GM19455 (cell line): ENCODE data around the gene PTPRJ.

Experiments used
- ATAC-seq: cut with Tn5 transposase; IDR thresholded peaks from one replicate; pipeline ENCODE4 v1.9.1; 2021; ENCODE audit not compliant: unreplicated experiment

The PTPRJ gene

GRCh38 chr11:48058788-48059187, 78.4 kb downstream of the PTPRJ start:
- ATAC-seq = no peak

- ATAC-seq = no peak
Measured at GRCh38 chr11:48062649-48063048, 82.3 kb downstream of the PTPRJ start.

GRCh38 chr11:48063424-48063978, 83.1 kb downstream of the PTPRJ start:
- ATAC-seq = no peak

DNA sequence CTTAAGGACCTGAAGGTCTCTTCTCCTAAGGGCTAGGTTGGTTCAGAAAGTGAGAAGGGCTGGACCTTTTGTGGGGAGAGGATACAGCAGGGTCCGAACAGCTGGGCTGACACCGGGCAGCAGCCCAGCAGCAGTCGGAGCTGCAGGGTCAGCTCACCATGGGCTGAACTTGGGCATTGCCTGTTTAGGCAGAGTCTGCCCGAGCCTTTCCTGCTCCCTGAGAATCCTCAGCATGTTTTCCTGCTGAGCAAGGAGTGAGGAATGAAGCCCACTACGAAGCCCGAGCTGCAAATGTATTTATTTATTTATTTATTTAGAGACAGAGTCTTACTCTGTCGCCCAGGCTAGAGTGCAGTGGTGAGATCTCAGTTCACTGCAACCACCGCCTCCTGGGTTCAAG, 83.9 kb downstream of the PTPRJ start:
- no peak for ATAC-seq

- ATAC-seq = no peak
Measured at GRCh38 chr11:48066881-48067800, 86.8 kb downstream of the PTPRJ start.

DNA sequence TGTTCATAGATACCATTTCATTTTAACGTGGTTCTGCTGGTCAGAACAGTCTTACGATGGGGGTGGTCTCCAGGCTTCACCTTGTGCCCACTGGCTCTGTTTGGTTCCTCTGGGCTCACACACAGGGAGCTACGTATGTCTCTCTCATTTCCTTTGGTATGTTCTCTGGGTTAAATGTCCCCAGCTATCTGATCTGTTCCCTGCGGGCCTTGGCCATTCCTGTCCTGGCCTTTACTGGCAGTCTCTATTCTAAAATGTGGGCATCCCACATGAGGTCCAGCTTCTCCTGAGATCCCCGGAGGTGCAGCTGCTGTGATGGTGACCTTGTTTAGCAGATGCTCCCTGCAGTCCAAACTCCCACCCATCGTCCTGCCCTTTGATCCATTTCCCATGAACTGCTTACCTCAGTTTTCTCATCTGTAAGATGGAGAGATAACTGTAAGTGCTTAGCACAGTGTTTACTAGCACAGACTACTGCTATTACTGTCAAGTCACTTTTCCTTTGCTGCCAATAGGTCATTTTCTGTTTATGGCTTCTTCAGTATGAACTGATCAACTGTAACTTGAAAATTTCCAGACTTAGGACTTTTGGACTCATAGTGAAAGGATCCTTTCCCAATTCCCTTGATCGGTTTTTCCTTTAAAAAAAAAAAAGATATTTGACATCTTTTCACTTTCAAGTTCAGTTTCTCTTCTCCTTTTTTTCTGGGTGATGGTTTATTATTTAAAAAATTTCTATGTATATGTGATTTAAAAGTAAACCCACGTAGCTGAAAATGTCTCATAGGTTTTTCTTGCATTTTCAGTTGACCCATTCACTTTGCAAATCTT, 92.9 kb downstream of the PTPRJ start:
- no peak for ATAC-seq

GRCh38 chr11:48074425-48075181, 94.2 kb downstream of the PTPRJ start:
- no peak for ATAC-seq

DNA sequence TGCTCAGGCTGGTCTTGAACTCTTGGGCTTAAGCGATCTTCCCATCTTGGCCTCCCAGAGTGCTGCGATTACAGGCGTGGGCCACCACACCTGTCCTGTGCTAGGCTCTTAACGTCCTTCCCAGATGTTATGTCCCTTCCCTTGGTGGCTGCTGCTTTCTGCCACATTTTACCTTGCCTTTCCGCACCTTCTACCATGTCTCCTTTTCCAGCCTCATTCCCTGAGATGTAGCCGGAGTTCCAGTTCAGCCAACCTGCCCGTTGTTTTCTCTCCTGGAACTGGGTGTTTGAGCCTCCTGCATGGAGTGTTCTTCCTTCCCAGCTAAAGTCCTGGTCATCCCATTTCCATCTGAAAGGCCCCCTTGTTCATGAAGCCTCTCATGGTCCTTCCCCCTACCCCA, 95.3 kb downstream of the PTPRJ start:
- ATAC-seq = no peak

- ATAC-seq = no peak
Measured at GRCh38 chr11:48077251-48077650, 96.9 kb downstream of the PTPRJ start.

DNA sequence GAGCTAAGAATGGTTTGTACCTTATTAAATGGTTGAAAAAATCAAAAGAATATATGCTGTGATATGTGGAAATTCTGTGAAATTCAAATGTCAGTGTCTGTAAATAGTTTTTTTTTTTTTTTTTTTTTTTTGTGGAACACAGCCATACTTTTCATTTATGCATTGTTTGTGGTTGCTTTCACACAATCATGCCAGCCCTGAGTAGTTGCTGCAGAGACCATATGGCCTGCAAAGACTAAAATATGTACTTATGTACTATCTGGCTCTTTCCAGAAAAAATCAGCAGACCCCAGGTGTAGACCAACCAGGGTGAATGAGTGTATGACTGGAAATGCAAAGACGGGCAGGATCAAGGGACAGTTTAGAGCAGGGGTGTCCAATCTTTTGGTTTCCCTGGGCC, 98.3 kb downstream of the PTPRJ start:
- no peak for ATAC-seq

- ATAC-seq = no peak
Measured at GRCh38 chr11:48079596-48079995, 99.2 kb downstream of the PTPRJ start.

GRCh38 chr11:48080301-48080861, 100.0 kb downstream of the PTPRJ start:
- ATAC-seq = no peak

DNA sequence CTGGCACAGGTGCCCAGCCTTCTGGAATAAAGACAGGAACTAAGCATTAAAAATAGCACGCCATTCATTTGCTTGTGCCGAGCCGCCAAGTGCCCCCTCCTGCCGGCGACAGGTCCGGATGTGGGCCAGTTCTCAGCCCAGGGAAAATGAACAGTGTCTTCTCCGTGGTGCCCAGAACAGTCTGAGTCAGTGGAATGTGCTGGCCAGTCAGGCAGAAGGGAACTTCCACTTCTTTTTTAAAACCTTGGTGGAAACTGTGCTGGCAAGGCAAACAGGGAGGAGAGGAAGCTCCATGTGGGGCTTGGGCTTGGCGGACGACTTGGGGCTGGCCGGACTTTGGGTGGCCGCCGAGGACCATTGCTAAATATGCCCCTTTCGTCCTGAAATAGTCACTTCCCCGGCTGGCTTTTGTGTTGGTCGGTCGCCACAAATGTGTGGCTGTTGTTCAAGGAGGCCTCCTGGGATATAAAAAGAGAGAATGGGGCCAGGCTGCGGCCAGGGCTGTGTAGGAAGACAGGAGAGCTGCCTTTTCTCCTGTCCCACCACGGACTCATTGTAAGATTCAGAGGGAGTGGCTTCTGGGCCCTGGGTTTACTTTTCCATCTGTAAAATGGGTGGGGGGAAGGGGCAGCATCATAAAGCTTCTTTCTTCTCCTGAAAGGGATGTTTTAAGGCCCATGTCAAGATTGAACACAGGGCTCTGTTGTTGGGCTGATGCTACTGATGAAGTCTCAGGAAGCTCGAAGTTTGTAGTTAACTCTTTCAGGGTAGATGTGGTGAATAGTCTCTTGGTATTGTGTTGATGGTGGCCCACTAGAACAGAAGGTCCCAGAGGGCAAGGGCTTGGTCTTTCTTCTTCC, 101.0 kb downstream of the PTPRJ start:
- ATAC-seq = no peak

- ATAC-seq = no peak
Measured at GRCh38 chr11:48082771-48083170, 102.4 kb downstream of the PTPRJ start.

DNA sequence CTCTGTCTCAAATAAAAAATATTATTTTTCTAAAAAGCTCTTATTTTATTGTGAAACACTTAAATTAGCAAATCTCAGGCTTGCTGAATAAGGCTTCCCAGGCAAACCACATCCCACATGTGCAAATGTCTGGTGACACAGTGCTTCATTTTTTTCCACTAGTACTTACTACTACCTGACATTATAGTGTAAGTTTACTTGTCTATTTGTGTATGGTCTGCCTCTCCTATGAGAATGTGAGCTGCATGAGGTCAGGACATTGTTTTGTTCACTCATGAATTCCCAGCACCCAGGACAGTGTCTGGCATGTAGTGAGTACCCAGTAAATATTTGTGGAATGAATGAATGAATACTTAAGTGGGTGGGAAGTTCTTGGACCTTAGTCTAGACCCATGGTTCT, 103.1 kb downstream of the PTPRJ start:
- no peak for ATAC-seq

- no peak for ATAC-seq
Measured at GRCh38 chr11:48085688-48086087, 105.3 kb downstream of the PTPRJ start.

DNA sequence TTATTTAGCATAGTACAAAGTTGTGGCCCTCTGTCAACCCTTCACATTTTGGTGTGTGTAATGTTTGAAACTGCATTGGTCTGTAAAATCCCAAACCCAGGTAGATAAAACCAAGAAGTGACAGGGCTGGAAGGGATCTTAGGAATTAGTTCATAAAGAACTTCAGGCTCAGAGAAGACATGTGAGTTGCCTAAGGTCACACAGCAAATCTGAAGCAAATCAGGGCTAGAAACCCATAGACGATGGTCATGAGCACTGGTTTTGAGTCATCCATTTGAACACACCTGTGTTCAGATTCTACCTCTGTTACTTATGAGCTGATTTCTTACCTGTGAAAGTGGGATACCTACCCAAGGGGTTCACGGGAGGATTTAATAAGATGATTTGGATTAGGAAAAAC, 107.1 kb downstream of the PTPRJ start:
- no peak for ATAC-seq

DNA sequence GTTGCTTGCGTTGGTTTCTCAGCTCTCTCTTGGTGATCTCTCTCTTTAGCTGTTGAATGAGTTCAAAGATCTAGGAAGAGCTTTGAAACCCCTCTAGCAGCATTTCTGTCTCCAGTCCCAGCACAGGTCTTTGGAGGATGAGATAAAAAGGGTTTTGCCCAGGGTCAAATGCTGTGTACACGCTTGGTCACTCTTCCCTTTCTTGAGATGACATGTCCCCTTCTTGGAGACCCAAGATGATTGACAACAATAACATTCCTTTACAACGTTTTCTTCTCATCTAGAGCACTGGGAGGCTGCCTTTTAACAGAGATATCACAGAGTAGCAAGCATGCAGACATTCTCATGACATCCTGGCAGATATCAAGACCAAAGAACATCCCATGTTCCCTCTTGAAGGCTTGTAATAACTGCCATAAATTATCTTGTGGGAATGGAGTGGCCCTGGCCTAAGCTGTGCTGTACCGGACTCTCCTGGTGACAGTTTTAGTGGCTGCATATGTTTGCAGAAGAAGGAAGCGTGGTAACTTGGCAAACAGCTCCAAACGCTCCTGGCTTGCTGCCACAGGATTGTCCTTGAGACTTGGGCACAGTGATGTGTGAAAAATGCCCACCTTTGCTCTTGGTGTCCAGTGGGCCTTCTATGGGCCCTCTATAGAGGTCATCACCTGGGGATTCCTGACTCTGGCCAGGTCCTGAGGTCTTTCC, 107.8 kb downstream of the PTPRJ start:
- ATAC-seq = no peak

DNA sequence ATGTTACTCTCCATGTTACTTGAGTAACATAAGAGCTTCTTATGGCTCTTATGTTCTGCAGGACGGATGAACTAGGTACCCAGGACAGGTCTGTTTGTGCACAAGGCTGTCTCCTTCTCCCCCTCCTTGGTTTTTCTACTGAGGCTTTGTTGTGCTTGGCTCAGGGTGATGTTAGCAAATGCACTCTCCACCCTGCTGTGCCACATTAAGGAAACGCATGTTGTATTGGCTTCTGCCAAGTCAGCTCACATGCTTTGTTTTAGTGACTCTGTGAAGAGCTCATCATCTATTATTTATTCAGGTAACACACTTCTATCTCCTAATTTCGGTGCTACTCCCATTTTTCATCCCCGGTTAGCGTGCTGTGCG, 108.3 kb downstream of the PTPRJ start:
- no peak for ATAC-seq
